GM21390 (cell line): ENCODE data around the gene VOPP1.
"Not testable (repeated sequence)": the region's sequence is repeated elsewhere in the genome, so short reads cannot be mapped to it uniquely, and the experiment has no call there.

Source experiments
- ATAC-seq: cut with Tn5 transposase; IDR thresholded peaks from one replicate; pipeline ENCODE4 v1.9.1; 2021; ENCODE audit not compliant: unreplicated experiment

Gene VOPP1

DNA sequence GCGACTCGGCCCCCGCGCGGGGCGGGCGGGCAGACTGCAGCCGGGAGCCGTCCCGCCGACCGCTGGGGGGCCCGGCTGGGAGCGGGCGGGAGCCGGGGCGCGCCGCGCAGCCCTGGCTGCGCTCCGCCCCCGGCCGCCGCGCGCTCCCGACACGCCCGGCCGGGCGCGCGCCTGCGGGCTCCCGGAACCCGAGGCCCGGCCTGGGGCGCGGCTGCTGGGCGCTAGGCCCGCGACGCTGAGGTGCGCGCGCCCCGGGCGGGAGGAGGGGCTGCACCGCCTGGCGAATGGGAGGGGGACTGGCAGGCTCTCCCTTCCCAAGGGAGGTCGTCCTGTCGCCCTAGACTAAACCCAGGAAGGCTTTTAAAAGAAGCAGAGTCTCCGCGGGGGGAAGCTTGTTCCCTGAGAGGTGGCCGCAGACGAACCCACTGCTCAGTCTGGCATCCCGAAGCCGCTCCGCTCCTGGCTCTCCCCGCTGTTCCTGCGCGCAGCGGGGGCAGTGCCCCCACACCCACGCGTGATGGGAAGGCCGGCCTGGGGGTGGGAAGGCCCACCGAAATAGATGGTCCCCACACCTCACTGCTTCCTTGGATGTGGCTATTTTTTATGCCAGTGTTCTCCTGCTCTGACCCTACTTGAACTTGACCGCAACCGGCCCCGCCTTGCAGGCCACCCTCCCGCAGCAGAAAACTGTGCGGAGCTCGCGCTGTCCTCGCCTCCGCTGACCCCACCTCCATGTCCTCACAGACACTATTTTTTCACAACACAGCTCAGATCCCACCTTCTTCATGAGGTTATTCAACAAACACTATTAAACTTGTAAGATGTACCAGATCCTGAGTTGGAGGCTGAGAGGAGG, at the start of gene VOPP1:
Gene VOPP1, minus strand, starts transcription at position 125 of the 856 bp plus-strand sequence. CDS start 178 bp downstream, outside the sequence.
- peak; percentile 45 for ATAC-seq

- no peak for ATAC-seq
Measured at GRCh38 chr7:55618913-55619312, 46.6 kb upstream of the VOPP1 start.

- ATAC-seq: not testable (repeated sequence)
Measured at GRCh38 chr7:55614365-55615064, 42.2 kb upstream of the VOPP1 start.

GRCh38 chr7:55609726-55610125, 37.4 kb upstream of the VOPP1 start:
- ATAC-seq: not testable (repeated sequence)

DNA sequence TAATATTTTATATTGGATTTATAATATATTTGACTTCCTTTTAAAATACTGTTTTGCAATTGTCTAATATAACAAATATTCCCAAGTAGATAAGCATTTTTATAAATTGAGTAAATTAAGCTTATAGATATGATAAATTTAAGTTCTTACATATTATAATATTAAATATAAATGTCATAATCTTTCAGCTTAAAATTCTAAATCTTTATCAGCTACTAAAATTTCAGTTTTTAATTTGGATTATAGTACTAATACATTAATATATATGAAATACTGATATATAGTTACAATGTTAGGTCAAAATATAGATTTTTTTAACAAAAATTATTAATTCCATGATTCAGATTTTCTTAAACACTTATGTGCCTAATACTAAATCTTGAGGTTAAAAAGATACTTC, 33.4 kb upstream of the VOPP1 start:
- ATAC-seq: not testable (repeated sequence)

GRCh38 chr7:55597944-55598499, 25.7 kb upstream of the VOPP1 start:
- peak; percentile 60 for ATAC-seq

DNA sequence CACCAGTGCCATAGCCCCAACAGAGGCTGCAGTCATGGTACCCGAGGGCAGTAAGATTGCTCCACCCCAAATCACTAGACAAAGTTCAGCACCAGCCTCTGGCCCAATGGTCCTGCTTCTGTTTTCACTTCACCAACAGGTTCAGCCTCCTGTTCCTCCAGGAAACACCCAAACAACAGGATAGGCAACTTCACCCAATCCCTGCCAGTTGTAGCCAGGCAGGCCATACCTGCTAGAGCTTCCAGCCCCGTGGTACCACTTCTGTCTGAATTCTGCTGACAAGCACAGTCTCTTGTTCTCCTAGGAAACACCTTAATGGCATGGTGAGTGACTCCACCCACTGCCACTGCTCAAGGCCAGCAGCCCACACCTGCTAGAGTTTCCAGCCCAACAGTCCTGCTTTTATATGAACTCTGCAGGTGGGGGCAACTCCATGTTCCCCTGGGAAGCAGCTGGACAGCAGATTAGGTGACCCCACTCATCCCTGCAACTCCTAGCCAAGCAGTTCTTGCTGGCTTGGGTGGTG, 25.0 kb upstream of the VOPP1 start:
- not testable (repeated sequence) for ATAC-seq

DNA sequence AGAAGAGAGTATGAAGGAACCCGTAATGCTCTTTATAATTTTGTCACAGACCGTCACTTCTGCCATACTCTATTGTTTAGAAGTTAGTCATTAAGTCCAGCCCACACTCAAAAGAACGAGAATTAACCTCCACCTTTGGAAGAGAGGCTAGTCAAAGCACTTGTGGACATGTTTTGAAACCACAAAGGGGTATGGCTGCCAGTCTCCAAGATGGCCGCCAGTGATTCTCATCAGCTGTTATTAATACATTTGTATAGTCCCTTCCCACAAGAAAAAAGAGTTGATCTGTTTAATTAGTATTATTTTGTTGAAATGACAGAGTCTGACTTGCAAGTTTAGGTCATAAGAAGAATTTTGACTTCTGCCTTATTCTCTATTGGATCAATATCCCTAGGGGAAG, 23.2 kb upstream of the VOPP1 start:
- ATAC-seq: no peak

- no peak for ATAC-seq
Measured at GRCh38 chr7:55594870-55595269, 22.6 kb upstream of the VOPP1 start.

GRCh38 chr7:55594414-55594813, 22.1 kb upstream of the VOPP1 start:
- no peak for ATAC-seq

DNA sequence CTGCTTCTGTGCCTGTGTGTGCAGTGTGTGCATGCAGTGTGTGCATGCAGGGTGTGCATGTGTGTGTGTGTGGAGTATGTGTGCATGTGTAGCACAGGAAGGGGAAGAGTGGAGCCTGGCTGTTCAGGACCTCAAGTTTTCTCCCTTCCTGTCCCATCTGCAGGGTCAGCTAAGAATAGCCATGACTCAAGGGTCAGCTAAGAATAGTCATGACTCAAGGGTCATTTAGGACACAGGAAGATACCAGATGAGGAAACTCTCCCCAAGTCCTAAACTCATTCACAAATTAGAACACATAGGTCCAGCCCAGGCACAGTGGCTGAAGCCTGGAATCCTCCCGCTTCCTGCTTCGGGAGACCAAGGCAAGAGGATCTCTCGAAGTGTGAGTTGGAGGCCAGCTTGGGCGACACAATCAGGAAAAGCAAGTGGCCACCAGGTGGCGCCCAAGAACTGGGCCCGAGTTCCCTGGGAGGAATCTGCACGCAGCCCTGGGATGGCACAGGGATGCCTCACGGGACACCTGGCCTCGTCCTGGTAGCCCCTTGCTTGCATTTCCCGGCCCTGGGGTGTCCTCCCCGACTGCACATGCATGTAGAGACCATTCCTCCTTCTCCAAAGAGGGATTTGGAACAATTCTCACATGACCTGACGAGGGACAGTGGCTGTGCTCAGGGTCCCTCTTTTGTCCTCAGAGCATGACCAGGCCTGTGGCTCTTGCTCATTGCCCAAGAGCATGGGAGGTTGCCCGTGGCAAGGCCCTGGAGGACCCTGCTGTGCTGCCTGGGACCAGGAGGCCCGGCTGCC, 21.4 kb upstream of the VOPP1 start:
- ATAC-seq: peak; percentile 52

DNA sequence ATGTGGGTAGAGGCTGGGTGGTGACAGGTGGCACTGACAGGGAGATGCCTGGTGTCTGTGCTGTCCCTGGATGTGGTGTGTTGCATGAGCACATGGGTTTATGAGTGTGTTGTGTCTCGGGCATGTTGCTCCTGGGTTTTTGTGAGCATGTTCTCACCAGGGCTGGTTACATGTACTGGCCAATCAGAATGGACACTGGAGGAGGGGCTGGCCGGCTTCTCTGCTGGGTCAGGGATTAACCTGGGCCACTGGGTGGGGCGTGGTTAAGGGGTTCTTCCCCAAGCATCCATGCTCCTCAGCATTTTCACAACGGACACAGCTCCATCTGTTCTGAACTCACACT, 20.8 kb upstream of the VOPP1 start:
- no peak for ATAC-seq

DNA sequence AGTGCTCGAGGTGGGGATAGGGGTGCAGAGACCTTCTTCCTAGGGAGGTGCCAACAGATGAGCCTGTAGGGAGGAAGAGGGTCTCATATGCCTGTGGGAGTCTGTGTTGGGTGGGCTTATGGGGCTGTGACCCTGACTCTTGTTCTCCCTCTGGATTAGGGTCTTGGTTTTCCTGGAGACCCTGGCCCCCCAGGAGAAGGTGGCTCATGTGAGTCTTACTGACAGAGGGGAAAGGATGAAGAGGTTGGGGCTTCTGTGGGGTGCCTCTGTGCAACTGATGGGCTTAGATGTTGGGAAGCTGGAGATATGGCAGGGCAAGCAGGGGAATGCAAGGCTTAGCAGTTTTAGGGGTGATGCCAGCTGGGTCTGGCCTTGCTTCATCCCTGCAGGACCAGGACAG, 20.2 kb upstream of the VOPP1 start:
- no peak for ATAC-seq

GRCh38 chr7:55591282-55591931, 19.1 kb upstream of the VOPP1 start:
- peak; percentile 44 for ATAC-seq

DNA sequence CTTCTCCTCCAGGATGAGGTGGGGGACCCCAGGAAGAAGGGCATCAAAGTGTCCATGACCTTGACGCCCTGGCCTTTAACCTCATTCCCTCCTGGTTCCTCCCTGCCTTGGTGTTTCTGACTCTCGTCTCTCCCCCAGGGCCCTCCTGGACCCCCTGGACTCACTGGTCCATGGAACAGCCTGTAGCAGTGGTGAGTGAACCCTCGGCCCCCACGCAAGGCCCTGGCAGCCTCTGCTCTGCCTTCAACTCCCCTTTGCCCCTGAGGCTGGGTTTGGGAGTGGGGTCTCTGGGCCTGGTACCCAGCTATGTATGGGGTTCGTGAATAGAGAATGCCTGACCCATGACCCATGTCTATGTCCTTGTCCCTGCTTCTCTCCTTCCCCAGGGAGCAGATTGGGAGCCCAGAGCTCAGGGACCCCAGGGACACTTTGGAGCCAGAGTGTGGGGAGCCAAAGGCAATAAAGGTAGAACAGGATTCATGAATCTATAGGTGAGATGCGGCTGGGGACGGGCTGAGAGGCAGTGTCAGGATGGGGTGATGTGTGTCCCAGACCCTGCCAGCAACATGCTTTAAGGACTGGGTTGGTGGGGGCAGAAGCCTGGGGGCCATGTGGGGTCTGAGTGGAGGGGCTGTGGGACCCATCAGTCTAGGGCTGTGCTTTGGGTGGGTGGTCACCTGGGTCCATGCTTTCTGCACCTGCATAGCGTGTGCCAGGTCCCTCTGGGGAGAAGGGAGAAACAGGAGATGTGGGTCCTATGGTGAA, 18.4 kb upstream of the VOPP1 start:
- ATAC-seq: no peak

GRCh38 chr7:55589905-55590304, 17.6 kb upstream of the VOPP1 start:
- no peak for ATAC-seq

GRCh38 chr7:55588976-55589604, 16.8 kb upstream of the VOPP1 start:
- ATAC-seq: no peak

GRCh38 chr7:55588379-55588699, 16.0 kb upstream of the VOPP1 start:
- ATAC-seq: no peak

DNA sequence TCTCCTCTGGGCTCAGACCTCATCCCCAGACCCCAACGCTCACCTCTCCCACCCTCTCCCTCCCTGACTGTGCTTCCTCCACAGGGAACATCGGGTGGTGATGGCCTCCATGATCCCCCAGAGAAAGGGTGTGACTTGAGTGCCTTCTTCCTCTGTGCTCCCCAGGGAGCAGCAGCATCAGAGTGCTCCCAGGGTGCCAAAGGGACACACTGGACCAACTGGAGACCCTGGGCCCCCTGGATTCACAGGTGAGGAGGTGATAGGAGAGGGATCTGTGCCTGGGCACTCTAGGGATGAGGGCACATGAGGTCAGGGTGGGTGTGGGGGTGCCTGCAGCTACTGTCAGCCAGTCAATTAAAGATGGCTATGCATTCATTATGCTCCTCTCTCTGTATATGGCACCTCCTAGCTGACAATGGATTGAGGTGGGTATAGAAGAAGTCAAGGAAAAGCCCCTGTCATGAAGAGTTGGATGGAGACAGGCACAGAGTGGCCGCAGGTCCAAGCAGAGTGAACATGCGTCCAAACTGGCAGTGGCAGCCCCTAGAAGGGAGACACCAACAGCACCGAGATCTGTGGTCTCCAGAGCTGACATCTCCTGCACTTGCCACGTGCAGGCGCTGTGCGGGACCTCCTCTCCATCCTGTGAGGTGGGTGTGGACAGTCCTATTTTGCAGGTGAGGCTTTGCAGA, 15.5 kb upstream of the VOPP1 start:
- ATAC-seq: no peak
